Islet precursor cell (in vitro differentiated cells): Measurements from ENCODE around the gene TIAM2.
A peak's percentile ranks its signal among the peaks of the same experiment; 100 is the strongest.
"Not testable (repeated sequence)": the region's sequence is repeated elsewhere in the genome, so short reads cannot be mapped to it uniquely, and the experiment has no call there.

ENCODE experiments used
- DNase-seq: peaks from one replicate; pipeline ENCODE4 v3.0.0-alpha.2; 2018

Gene TIAM2

GRCh38 chr6:155173488-155173887 lies 178.4 kb downstream of the TIAM2 start:
- DNase-seq, result no peak

DNA sequence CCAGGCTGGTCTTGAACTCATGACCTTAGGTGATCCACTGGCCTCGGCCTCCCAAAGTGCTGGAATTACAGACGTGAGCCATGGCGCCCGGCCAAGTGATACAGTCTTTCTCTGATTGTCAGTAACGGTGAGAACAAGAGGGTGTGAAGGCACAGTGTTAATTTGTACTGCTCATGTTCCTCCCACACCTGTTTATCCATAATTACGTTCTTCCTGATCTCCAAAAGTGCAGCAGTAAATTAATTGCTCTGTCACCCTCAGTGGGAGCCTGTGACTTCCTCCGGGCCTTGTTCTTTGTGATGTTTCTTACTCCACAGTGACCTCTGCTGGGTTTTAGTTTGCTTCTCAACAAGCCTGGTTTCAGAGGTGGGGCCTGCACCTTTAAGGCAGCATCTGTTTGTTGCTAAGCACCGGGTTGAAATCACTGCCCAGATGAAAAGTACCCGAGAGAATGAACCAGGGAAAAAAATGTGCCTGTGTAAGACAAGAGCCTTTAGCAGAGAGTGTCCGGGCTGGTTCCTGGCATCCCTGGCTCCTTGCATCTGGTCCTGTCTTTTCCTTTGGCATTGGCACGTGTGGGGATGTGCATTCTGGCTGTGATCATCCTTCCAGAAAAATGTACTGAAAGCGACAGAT lies 179.6 kb downstream of the TIAM2 start:
- peak; percentile 86 for DNase-seq

GRCh38 chr6:155177363-155177961 lies 182.3 kb downstream of the TIAM2 start:
- no peak for DNase-seq

DNA sequence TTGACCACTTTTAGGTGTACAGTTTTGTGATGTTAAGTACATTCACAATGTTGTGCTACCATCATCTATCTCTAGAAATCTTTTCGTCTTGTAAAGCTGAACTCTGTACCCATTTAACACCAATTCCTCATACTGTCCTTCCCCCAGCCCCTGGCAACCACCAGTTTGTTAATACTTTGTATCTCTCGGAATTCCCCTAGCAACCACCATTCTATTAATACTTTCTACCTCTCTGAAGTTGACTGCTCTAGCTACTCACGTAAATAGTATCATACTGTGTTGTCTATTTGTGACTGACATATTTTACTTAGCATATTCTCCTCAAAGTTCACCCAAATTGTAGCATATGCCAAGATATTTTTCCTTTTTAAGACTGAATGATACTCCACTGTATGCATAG lies 186.4 kb downstream of the TIAM2 start:
- no peak for DNase-seq

- DNase-seq, result no peak
These were observed 187.0 kb downstream of the TIAM2 start for GRCh38 chr6:155182103-155182502.

GRCh38 chr6:155183095-155183494 lies 188.0 kb downstream of the TIAM2 start:
- peak; percentile 76 for DNase-seq

DNA sequence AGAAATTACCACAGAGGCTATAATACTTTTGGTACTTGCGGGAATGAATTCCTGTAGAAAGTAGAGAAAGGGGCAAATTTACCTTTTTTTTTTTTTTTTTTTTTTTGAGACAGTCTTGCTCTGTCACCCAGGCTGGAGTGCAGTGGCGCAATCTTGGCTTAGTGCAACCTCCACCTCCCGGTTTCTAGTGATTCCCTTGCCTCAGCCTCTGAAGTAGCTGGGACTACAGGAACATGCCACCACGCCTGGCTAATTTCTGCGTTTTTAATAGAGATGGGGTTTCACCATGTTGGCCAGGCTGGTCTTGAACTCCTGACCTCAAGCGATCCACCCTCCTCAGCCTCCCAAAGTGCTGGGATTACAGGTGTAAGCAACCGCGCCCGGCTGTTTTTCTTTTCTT lies 189.9 kb downstream of the TIAM2 start:
- DNase-seq, result not testable (repeated sequence)

GRCh38 chr6:155185544-155185943 lies 190.4 kb downstream of the TIAM2 start:
- peak; percentile 99 for DNase-seq

DNA sequence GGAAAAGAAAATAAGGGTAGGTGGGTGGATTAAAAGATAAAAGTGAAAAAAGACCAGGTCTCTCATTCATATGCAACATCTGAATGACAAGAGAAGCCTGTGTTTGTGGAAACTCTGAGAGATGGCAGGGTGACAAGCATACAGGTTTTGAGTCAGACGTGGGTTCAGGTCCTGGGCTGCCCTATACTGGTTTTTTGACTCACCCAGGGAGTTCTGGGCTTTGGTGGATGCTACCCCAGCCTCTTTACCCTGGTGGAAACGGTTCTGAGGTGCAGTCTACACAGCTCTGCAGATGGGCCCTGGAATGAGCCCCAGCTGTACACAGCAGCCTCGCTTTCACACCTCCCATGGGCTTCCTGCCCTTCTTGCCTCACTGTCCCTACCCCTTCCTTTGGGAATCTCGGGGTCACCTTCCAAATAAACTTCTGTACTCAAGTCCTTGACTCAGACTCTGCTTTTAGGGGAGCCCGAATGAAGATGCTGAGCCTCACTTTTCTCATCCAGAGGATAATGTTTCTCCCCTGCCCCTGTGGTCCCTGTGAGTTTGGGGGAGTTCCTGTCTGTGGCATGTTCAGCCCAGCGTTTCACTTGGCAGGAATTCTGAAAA lies 191.0 kb downstream of the TIAM2 start:
- peak; percentile 66 for DNase-seq

- DNase-seq, result no peak
These were observed 192.0 kb downstream of the TIAM2 start for GRCh38 chr6:155187106-155187505.

DNA sequence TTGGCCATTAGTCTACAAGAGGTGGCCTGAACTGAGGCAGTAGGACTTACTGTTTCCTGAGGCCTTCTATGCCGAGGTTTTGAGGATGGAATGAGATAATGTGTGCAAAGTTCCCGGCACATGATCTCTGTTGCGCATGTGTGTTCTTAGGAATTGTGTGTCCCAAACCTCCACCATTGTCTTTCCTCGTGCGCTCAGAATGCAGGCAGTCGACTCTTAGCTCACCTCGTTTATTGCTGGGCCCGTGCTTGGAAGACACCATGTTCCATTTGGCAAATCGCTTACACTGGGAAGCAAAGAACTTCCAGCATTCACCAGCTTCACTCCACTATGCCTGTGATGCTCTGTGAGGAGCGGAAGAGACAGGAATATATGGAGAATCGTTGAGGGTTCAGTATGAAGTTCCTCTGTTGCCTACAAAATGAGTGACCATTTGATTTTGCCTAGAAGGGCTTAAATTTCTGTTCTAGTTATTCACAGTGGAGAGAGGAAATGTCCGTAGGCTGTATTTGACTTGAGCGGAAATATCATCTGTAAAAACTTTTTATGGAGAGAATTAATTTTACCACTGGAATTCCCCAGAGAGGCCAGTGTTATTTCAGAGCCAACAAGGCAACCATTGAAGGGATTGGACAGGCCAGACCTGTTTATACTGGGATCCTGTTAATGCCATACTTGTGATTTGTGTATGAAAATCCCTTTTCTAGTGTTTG lies 193.0 kb downstream of the TIAM2 start:
- no peak for DNase-seq

DNA sequence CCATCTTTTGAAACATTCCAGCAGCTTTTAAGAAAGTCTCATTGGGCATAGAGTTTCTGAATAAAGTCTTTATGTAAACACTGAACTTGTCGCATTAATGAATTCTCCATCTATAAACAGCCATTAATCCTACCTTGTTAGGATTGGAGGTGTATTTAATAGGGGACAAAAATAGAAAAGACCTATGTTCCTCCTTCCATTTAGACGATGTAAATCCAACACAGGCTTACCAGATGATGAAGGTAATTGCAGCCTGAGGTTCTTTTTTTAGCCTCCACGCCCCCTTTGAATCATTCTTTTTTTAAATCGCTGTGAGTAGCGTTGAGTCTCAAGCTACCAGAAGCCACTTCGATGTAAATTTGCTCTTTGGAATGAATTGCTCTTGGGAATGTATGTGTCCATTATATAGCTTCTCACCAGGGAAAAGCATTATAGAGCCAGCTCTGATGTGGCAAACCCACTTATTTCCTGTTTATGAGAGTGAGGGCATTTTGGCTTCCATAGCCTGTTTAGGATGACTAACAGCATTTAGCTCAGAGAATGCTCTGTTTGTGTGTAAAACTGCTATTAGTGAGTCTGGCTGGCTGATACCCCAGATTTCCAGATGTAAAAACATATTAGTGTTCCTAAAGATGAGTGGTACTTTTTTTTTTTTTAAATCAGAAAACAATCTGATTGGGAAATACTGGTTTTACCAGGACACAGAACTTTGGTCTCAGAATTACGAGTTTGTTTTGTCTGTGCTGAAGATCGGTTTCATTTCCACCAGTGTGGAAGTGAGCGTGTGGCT lies 193.8 kb downstream of the TIAM2 start:
- peak; percentile 86 for DNase-seq

GRCh38 chr6:155190677-155191076 lies 195.6 kb downstream of the TIAM2 start:
- no peak for DNase-seq

GRCh38 chr6:155193526-155193925 lies 198.4 kb downstream of the TIAM2 start:
- no peak for DNase-seq

- no peak for DNase-seq
These were observed 199.3 kb downstream of the TIAM2 start for GRCh38 chr6:155194399-155194798.

DNA sequence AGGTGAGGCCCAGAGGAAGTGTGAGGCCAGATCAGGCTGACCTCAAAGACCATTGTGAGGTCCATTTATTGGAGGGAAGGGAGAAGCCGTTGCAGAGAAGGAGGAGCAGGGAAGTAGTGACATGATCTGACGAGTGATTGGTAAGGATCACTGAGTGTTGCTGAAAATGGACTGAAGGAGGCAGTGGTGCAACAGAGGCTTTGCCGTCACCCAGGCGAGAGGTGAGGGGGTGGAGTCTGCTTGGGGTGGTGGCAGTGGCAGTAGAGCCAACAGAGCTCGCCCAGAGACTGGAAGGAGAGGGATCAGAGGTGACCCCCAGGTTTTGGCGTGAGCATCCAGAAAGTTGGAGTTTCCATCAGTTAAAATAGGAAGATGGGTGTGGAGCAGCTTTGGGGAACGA lies 200.8 kb downstream of the TIAM2 start:
- DNase-seq, result no peak

- DNase-seq, result no peak
These were observed 201.8 kb downstream of the TIAM2 start for GRCh38 chr6:155196911-155197310.

- DNase-seq, result no peak
These were observed 202.8 kb downstream of the TIAM2 start for GRCh38 chr6:155197932-155198331.

- DNase-seq, result no peak
These were observed 204.9 kb downstream of the TIAM2 start for GRCh38 chr6:155200012-155200411.

DNA sequence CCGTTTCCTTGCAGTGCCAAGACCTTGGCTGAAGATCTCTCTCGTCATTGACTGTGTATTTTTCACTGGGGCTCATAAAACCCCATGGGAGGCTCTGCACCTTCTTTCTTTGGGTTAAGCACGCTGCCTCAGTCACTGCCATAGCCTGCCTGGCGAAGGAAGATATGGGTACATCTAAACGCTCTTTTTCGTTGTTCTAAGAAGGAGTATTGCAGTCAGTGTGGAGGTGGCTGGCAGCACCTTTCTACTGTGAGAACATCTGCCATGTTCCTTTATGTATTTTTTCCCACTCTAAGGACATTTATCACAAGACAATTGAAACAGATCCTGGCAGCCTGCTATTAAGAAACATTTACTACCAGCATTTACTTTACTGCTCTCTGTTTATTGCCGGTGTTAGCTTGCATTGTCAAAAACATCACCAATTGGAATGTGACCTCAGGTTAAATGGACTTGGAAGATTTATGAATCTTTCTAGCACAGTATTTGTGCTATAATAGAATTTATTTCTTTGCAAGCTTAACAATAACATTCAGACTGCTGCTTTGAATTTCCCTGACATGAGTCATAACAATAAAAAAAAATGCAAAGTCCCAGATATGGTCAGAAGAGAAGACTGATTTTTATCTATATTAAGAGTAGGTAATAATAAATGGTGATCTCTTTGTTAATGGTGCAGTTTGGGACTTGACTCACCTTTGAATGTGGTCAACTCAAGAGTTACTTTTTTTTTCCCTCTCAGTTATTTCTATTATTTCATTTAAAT lies 206.5 kb downstream of the TIAM2 start:
- no peak for DNase-seq

- no peak for DNase-seq
These were observed 212.1 kb downstream of the TIAM2 start for GRCh38 chr6:155207223-155207622.

DNA sequence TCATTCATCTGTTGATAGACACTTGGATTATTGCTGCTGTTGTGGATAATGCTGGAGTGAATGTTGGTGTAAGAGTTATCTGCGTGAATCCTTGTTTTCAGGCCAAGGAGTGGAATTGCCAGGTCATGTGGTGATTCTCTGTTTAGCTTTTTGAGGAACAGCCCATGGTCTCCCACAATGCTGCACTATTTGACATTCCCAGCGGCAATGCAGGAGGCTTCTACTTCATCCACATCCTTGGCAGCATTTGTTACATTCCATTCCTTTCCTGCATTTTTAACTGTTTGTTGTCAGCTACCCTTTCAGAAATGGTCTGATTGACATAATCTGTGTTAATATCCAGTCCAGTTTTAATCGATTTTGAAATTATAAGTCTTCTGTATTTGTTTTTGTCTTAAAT lies 217.0 kb downstream of the TIAM2 start:
- no peak for DNase-seq
